Small intestine (tissue), 7 donors: ENCODE measurements around the gene FAAP100. TPM values are rescaled to one million over a fixed set of nuclear protein-coding genes. Genes with fewer than 3 reads are reported as not detected.

ENCODE experiments used
- DNase-seq, 2 donors: peaks; one replicate each; pipeline versions ENCODE4 v3.0.0 to v3.0.0-alpha.2; 2013
- FAIRE-seq: peaks from 2 replicates; lab custom pipeline; 2012; peaks lifted over from hg19 to GRCh38; lab: Jason Lieb, UNC
- H3K27ac ChIP-seq, 3 donors: one replicate each; pipeline ENCODE4 v1.5.1; 2013; ENCODE audit warnings: low read length in 2 of 3, mild to moderate bottlenecking in 2 of 3, control low read depth in 1 of 3, inconsistent platforms in 1 of 3, low read depth in 1 of 3, moderate library complexity in 1 of 3
- H3K27me3 ChIP-seq, 3 donors: one replicate each; pipeline ENCODE4 v1.6.1; 2013; ENCODE audit warnings: low read length in 3 of 3, inconsistent platforms in 1 of 3; ENCODE audit not compliant: control insufficient read depth in 3 of 3, insufficient read depth in 3 of 3
- H3K36me3 ChIP-seq, 3 donors: one replicate each; pipeline ENCODE4 v1.6.1; 2013; ENCODE audit warnings: low read length in 3 of 3, inconsistent platforms in 1 of 3, low read depth in 1 of 3, mild to moderate bottlenecking in 1 of 3, moderate library complexity in 1 of 3; ENCODE audit not compliant: control insufficient read depth in 3 of 3, insufficient read depth in 2 of 3
- H3K4me1 ChIP-seq, 3 donors: one replicate each; pipeline ENCODE4 v1.6.1; 2013; ENCODE audit warnings: low read length in 2 of 3, inconsistent platforms in 1 of 3, low read depth in 1 of 3, mild to moderate bottlenecking in 1 of 3, moderate library complexity in 1 of 3; ENCODE audit not compliant: control insufficient read depth in 3 of 3, insufficient read depth in 2 of 3
- H3K4me3 ChIP-seq, 3 donors: one replicate each; pipeline ENCODE4 v1.5.1; 2013; ENCODE audit warnings: low read length in 3 of 3, control low read depth in 1 of 3, inconsistent platforms in 1 of 3, low read depth in 1 of 3, mild to moderate bottlenecking in 1 of 3, moderate library complexity in 1 of 3
- H3K9me3 ChIP-seq, 2 donors: one replicate each; pipeline ENCODE4 v1.6.1; 2013; ENCODE audit warnings: low read depth in 1 of 2, low read length in 1 of 2; ENCODE audit not compliant: control insufficient read depth in 2 of 2, insufficient read depth in 1 of 2
- WGBS, 3 donors: extraction: QIAGEN DNeasy Blood & Tissue Kit; methylation state at CpG; one replicate each; pipeline ENCODE4 v1.1.7; 2013; 5-methylcytosine and 5-hydroxymethylcytosine counted together
- polyA plus RNA-seq, 4 donors: library from polyadenylated mRNA; stranded (reverse) in 3 of 4; unstranded in 1 of 4; fragments of 200-250 nt in 3 of 4; fragments of 120-200 nt in 1 of 4; gene quantifications; one replicate each; pipeline versions ENCODE4 v1.2.1 to v1.2.3, GENCODE V29; 2013
- donor health status: healthy with polysubstance abuse.
- donor health status: control.
- donor health status: control.
- donor health status: Bipolar disorder and iron deficiency.
- donor health status: healthy.

FAAP100 gene
- polyA plus RNA-seq, 4 donors = 23.7 to 30.2 (median 26.9) TPM

DNA sequence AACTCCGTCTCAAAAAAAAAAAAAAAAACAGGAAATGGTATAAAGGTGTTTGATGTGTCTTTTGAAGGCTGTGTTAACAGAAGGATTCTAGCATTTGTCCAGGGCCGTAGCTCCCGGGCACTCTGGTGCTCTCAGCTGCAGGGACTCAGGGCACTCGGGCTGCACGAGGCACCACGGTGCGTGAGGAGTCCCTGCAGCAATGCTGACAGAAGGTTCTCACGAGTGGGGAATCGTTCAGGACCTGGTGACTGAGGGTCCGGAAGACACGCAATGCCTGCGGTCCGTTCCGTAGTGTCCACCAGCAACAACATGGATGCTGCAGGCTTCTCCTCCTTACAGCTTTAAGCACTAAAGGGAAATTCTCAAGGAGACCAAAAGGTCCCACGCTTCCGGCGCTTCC lies 12.6 kb upstream of the FAAP100 start:
- WGBS, 3 donors = 94 to 97% (median 94%) methylated on average over 16 to 17 of the region's 17 CpGs
- H3K4me1 ChIP-seq = peaks cover 0 to 25% (median 0%) of the 10 kb centered on the region in 3 donors

GRCh38 chr17:81563861-81564586 lies 11.9 kb upstream of the FAAP100 start:
- H3K36me3 ChIP-seq = peaks cover 14 to 94% (median 20%) of the 10 kb centered on the region in 3 donors
- H3K27ac ChIP-seq = no peak overlapping the region
- H3K27me3 ChIP-seq = no peaks in the 10 kb centered on the region

More for the DNA sequence above, 12.6 kb upstream of the FAAP100 start:
- Histone ChIP-seq H3K9me3 (no peaks in the 10 kb centered on the region), H3K27ac (no peak overlapping the region), H3K4me3 (no peak overlapping the region), H3K27me3 (no peaks in the 10 kb centered on the region), H3K36me3 (peaks cover 15 to 94% (median 24%) of the 10 kb centered on the region in 3 donors)
- FAIRE-seq (no peak), DNase-seq (no peak)

GRCh38 chr17:81561494-81561885 lies 9.3 kb upstream of the FAAP100 start:
- Histone ChIP-seq H3K9me3 (no peaks in the 10 kb centered on the region), H3K4me3 (no peak overlapping the region), H3K27me3 (no peaks in the 10 kb centered on the region), H3K36me3 (peaks cover 8 to 98% (median 18%) of the 10 kb centered on the region in 3 donors), H3K27ac (no peak overlapping the region), H3K4me1 (peaks cover 0 to 18% (median 3%) of the 10 kb centered on the region in 3 donors)
- DNase-seq (no peak), FAIRE-seq (no peak)
- WGBS, 3 donors = 89 to 95% (median 93%) methylated on average over 4 of the region's 4 CpGs

More at GRCh38 chr17:81563861-81564586, 11.9 kb upstream of the FAAP100 start:
- 84 to 91% (median 88%) methylated on average over 10 of the region's 10 CpGs for WGBS, 3 donors
- DNase-seq (no peak), FAIRE-seq (no peak)
- no peaks in the 10 kb centered on the region for H3K9me3 ChIP-seq
- no peak overlapping the region for H3K4me3 ChIP-seq
- H3K4me1 ChIP-seq = peaks cover 0 to 25% (median 0%) of the 10 kb centered on the region in 3 donors

GRCh38 chr17:81558941-81559806 lies 7.0 kb upstream of the FAAP100 start:
- no peak for FAIRE-seq
- peaks cover 3 to 86% (median 8%) of the 10 kb centered on the region in 3 donors for H3K36me3 ChIP-seq
- peaks cover 0 to 24% (median 3%) of the 10 kb centered on the region in 3 donors for H3K4me1 ChIP-seq
- no peaks in the 10 kb centered on the region for H3K27me3 ChIP-seq
- H3K9me3 ChIP-seq = no peaks in the 10 kb centered on the region
- WGBS, 3 donors = 85 to 88% (median 87%) methylated on average over 25 to 27 of the region's 27 CpGs
- no peak overlapping the region for H3K4me3 ChIP-seq
- no peak for DNase-seq
- no peak overlapping the region for H3K27ac ChIP-seq

- Histone ChIP-seq H3K36me3 (peaks cover 2 to 79% (median 5%) of the 10 kb centered on the region in 3 donors), H3K4me3 (no peak overlapping the region), H3K27ac (no peak overlapping the region), H3K9me3 (no peaks in the 10 kb centered on the region), H3K4me1 (peaks cover 8 to 34% (median 8%) of the 10 kb centered on the region in 3 donors), H3K27me3 (no peaks in the 10 kb centered on the region)
- no peak for FAIRE-seq
- 93 to 94% (median 94%) methylated on average over 11 to 12 of the region's 12 CpGs for WGBS, 3 donors
- no peak for DNase-seq
Observed at GRCh38 chr17:81558115-81558468, 5.9 kb upstream of the FAAP100 start.

GRCh38 chr17:81557276-81558114 lies 5.3 kb upstream of the FAAP100 start:
- H3K27ac ChIP-seq = peak overlapping the region; percentile 63 to 83 (median 73)
- H3K9me3 ChIP-seq = no peaks in the 10 kb centered on the region
- 68 to 83% (median 79%) methylated on average over 19 to 21 of the region's 21 CpGs for WGBS, 3 donors
- no peak overlapping the region for H3K4me3 ChIP-seq
- FAIRE-seq = no peak
- peaks cover 8 to 34% (median 8%) of the 10 kb centered on the region in 3 donors for H3K4me1 ChIP-seq
- peaks cover 2 to 73% (median 5%) of the 10 kb centered on the region in 3 donors for H3K36me3 ChIP-seq
- peak in 1 of 2 donors; percentile 10 for DNase-seq
- no peaks in the 10 kb centered on the region for H3K27me3 ChIP-seq

DNA sequence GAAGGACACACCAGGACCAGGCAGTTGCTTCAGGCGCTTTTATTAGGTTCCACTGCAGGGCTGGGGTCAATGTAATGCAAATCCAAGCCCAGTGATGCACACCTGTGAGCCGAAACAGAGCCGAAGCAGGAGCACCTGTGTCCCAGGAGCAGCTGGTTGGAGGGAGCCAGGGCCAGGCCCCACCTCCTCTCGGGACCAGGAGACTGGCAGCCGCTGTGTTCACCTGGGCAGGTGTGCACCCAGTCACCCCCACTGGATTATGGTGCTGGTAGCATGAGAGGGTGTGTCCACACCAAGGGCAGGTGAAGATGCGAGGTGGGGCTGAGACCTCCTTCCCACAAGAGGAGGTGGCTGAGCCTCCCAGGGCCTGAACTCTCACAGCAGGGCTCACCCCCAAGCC lies 4.7 kb upstream of the FAAP100 start:
- FAIRE-seq (no peak), DNase-seq (peak; percentile 19 to 60)
- Histone ChIP-seq H3K4me3 (no peak overlapping the region), H3K27ac (peak overlapping the region; percentile 63 to 83 (median 73)), H3K36me3 (peaks cover 2 to 67% (median 5%) of the 10 kb centered on the region in 3 donors), H3K9me3 (no peaks in the 10 kb centered on the region), H3K4me1 (peaks cover 8 to 34% (median 8%) of the 10 kb centered on the region in 3 donors), H3K27me3 (no peaks in the 10 kb centered on the region)
- 14 to 66% (median 37%) methylated on average over 6 of the region's 6 CpGs for WGBS, 3 donors
